HG03135 (cell line): Measurements from ENCODE around the gene GCNT3.

Experiments
- ATAC-seq: cut with Tn5 transposase; IDR thresholded peaks from one replicate; pipeline ENCODE4 v1.9.1; 2021; ENCODE audit warnings: mild to moderate bottlenecking, moderate library complexity; ENCODE audit not compliant: unreplicated experiment

GCNT3 gene, protein sequence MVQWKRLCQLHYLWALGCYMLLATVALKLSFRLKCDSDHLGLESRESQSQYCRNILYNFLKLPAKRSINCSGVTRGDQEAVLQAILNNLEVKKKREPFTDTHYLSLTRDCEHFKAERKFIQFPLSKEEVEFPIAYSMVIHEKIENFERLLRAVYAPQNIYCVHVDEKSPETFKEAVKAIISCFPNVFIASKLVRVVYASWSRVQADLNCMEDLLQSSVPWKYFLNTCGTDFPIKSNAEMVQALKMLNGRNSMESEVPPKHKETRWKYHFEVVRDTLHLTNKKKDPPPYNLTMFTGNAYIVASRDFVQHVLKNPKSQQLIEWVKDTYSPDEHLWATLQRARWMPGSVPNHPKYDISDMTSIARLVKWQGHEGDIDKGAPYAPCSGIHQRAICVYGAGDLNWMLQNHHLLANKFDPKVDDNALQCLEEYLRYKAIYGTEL

GRCh38 chr15:59611276-59612260, at the start of gene GCNT3:
GCNT3 (plus strand) TSS chr15:59611783; CDS start chr15:59618239, 6,456 bp downstream.
- no peak for ATAC-seq

DNA sequence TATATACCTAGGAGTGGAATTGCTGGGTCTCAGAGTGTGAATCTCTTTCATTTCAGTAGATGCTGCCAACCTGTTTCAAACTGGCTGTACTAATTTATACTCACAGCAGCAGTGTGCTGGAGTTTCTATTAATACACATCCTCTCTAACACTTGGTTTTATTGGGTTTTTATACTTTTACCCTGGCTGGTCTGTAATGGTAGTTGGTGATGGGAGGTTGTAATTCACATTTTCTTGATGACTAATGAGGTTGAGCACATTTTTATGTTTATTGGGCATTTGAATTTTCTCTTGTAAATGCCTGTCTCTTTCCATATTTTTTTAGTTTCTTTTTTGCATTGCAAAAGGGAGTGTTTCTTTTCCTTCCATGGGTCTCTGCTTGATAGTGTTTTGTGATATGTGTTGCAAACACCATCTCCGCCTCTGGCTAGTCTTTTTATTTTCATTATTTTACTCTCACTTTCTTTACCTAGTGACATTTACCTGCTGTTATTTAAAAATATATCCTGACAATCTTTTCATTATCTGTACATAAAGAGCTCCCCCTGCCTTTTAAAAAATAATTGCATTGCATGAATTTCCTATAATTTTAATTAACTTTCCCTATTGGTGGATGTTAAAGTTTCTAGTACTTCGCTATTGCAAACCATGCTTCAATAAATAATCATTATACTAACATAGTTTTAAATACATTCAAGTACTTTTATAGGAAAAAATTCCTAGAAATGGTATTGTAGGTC, 49.0 kb upstream of the GCNT3 start:
- no peak for ATAC-seq

DNA sequence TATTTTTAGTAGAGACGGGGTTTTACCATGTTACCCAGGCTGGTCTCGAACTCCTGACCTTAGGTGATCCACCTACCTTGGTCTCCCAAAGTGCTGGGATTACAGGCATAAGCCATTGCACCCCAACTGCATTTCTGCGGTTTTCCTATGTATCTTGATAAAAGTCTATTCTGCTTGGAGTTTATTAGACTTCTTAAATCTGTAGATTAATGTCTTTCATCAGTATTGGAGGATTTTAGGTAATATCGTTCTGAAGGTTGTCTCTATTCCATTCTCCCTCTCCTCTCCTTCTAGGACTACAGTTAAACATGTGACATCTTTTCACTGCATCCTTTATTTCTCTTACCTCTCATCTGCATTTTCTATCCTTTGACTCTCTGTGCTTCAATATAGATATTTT, 46.3 kb upstream of the GCNT3 start:
- ATAC-seq: no peak

- no peak for ATAC-seq
Measured at GRCh38 chr15:59567324-59567723, 44.3 kb upstream of the GCNT3 start.

- ATAC-seq: no peak
Measured at GRCh38 chr15:59569477-59569876, 42.1 kb upstream of the GCNT3 start.

- ATAC-seq: no peak
Measured at GRCh38 chr15:59570315-59570714, 41.3 kb upstream of the GCNT3 start.

DNA sequence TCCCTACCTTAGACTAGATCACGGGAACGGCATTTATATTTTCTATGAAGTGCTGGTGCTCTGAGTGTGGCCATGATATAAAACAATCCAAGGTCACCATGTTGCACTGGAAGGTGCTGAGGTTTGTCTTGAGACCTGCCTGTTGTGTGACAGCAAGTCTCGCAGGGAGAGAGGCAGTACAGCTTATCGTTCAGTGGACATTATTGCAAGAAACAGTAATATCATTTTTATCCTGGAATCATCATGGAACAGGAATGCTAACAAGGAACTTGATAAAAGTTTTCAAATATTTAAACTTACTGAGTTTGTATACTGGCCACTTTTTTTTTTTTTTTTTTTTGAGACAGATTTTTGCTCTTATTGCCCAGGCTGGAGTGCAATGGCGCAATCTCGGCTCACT, 40.0 kb upstream of the GCNT3 start:
- ATAC-seq: no peak

- no peak for ATAC-seq
Measured at GRCh38 chr15:59583088-59583487, 28.5 kb upstream of the GCNT3 start.

- no peak for ATAC-seq
Measured at GRCh38 chr15:59587085-59587826, 24.3 kb upstream of the GCNT3 start.

GRCh38 chr15:59590027-59590426, 21.6 kb upstream of the GCNT3 start:
- no peak for ATAC-seq

DNA sequence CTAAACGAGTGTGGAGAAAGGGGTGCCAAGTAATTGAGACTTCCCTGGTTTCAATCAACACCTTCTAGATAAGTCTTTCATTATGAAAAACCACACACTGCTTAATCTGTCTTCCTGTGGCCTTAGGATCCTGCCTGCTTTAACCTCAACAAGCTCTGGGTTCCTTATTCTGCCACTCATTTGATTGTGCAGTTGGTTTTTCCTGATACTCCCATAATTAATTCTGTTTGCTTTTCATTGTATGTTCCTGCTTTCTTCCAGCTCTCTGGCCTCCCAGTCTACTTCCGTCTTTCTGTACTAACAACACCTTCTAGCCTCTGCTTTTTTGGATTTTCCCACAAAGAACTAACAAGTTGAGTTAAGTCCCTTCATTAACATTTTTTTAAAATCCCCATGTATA, 20.2 kb upstream of the GCNT3 start:
- no peak for ATAC-seq

DNA sequence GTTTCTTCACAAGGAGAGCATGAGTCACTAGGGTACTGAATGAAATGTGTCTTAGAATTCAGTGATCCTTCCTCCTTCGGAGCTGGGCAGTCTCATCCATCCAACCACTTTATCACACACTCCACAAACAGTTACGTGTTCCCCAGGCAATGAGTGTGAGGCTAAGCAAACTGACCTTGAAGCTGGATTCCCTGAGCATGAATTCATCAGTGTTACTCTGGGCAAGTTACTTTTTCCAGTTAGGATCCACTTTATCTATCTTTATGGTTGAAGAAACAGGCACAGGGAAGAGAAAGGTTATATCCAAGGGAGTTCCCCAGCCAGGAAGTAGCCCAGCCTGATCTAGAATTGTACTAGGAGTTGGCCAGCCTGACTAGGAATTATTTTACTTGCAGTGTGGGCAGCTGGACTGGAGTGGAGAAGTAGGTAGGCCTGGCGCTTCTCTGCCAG, 17.1 kb upstream of the GCNT3 start:
- no peak for ATAC-seq

DNA sequence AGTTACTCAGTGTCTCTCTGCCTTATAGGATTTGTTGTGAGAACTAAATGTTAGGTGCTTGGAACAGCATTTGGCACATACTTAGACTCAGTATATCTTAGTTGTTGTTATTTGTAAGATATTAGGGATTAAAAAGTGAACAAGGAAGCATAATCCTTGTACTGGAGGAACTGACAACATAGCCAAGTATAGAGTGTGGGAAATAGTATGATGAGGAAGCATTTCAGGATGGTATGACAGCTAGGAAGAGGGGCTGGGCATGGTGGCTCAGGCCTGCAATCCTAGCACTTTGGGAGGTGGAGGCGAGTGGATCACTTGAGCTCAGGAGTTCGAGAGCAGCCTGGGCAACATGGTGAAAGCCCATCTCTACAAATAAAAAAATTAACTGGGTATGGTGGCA, 16.6 kb upstream of the GCNT3 start:
- ATAC-seq: no peak

DNA sequence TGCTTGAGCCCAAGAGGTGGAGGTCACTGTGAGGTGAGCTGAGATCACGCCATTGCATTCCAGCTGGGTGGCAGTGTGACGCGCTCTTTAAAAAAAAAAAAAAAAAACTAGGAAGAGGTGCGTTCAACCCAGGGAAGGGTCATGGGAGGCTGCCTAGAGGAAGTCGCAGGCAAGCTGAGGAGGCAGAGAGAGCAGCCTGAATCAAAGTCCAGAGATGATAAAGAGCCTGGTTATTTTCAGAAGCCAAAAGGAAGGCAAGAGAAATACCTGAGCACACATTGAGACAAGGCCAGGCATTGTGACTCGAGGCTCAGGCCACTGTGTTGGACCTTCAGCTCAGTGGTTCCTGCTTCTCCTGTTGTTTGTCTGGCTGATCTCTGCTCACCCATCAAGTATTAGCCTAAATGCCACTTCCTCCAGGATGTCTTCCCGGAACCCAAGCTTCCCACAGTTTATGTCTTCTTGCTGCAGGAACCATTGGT, 16.1 kb upstream of the GCNT3 start:
- no peak for ATAC-seq

- no peak for ATAC-seq
Measured at GRCh38 chr15:59596640-59597039, 14.9 kb upstream of the GCNT3 start.

DNA sequence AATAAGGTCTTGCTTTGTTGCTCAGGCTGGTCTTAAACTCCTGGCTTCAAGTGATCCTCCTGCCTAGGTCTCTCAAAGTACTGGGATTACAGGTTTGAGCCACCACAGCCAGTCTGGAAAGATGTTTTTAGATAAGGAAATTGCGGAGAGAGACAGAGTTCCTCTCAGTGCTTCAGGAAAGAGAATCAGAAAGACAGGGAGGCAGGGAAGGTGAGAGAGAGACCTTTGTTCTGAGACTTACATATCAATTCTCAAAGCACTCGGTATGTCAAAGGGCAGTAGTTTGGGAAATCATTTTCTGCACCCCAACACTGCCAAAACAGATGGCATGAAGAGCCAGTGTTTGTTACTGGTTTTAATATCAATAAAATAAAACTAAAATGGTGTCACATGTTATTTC, 13.1 kb upstream of the GCNT3 start:
- no peak for ATAC-seq

DNA sequence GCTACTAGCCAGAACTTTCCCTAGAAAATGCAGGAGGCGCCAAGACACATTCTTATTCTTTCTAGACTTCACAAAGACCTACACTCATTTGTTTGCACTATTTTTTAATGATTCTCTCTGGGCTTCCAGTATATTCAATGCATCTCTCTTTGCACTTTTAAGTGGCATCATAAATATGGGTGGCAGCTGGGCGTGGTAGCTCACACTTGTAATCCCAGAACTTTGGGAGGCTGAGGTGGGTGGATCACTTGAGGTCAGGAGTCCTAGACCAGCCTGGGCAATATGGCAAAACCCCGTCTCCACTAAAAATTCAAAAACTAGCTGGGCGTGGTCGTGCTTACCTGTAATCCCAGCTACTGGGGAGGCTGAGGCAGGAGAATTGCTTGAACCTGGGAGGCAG, 5.6 kb upstream of the GCNT3 start:
- ATAC-seq: no peak

DNA sequence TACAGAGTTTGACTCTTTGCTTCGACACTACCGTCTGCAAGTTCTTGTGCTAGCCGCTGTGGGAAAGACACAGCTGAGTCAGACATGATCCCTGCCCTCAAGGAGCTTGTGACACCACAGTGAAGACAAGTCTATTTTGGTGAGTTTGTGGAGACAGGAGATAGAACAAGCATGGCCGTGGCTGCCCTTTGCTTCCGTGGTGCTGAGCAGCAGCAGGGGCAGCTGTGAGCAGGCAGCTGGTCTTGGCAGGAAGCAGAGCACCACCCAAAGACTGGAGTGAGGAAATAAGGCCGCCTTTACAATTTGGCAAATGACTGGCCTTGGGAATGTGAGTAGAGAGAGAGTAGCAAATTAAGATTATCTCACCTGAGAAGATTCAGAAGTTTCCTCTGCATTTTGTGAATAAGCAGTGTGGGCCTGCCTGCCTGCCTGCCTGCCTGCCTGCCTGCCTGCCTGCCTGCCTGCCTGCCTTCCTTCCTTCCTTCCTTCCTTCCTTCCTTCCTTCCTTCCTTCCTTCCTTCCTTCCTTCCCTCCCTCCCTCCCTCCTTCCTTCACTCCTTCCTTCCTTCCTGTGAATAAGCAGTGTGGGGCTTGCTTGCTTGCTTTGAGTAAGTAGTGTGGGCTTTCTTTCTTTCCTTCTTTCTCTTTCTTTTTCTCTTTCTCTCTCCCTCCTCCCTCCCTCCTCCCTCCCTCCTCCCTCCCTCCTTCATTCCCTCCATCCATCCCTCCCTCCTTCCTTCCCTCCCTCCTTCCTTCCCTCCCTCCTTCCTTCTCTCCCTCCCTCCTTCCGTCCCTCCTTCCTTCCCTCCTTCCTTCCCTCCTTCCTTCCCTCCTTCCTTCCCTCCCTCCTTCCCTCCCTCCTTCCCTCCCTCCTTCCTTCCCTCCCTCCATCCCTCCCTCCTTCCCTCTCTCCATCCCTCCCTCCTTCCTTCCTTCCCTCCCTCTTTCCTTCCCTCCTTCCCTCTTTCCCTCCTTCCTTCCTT, 1.6 kb upstream of the GCNT3 start:
- no peak for ATAC-seq

DNA sequence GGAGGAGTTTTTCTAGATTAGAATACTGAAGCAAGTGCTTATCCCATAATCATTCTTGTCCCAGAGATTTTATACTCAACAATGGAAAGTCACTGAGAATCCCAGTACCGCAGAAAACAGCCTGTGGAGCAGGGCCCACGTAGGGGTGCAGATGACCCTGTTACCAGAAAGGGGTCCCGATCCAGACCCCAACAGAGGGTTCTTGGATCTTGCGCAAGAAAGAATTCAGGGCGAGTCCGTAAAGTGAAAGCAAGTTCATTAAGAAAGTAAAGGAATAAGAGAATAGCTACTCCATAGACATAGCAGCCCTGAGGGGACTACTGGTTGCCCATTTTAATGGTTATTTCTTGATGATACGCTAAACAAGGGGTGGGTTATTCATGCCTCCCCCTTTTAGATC, 2.6 kb downstream of the GCNT3 start:
- no peak for ATAC-seq
